Hair follicle dermal papilla cell (primary cell): ENCODE results near the gene KCNE3. TPM values are rescaled to one million over a fixed set of nuclear protein-coding genes. Genes with fewer than 3 reads are reported as not detected.

Experiments used
- small RNA-seq: library from RNA; depleted of rRNA; stranded (forward); fragments of <200 nt; gene quantifications from one replicate; pipeline ENCODE3, GENCODE V24; 2012
- total RNA-seq: library from RNA; depleted of rRNA; stranded (reverse); fragments of >200 nt; gene quantifications from 2 replicates; pipeline ENCODE4 v1.2.3, GENCODE V29; 2012

The KCNE3 gene
- total RNA-seq = 1.8 and 3.3 TPM in 2 replicates

GRCh38 chr11:74466916-74467885 lies at the start of gene KCNE3:
TSS of gene KCNE3 (minus strand) at chr11:74467549. CDS start at chr11:74457563, 9,986 bp downstream.

GRCh38 chr11:74492974-74493790 lies 25.8 kb upstream of the KCNE3 start, which contains the start of gene LIPT2:
TSS of gene LIPT2 (minus strand) at chr11:74493724. CDS start at chr11:74493703, 21 bp downstream.

Small RNA genes lying within 50 kb of the gene (small RNA-seq; reads per million reads assigned to genes)
- not detected for gene CYCSP27

Other genes starting within 250 kb of the KCNE3 start
- 3.5 and 3.9 TPM in 2 replicates for gene P4HA3, start 155.9 kb downstream of the KCNE3 start, total RNA-seq
- 2.9 and 3.1 TPM in 2 replicates for gene PGM2L1, start 69.1 kb downstream of the KCNE3 start, total RNA-seq
- 1.7 and 2.6 TPM in 2 replicates for gene LIPT2, start 26.2 kb upstream of the KCNE3 start, total RNA-seq
- gene POLD3, start 125.0 kb upstream of the KCNE3 start, total RNA-seq = 9.6 TPM in 2 replicates